Stomach (tissue), 4 donors: ENCODE data around the gene FLAD1.

Source experiments
- POLR2AphosphoS5 ChIP-seq, 3 donors: sonication (generic); formaldehyde crosslinking; IDR thresholded peaks; one replicate each; pipeline ENCODE4 v1.6.1; 2016; ENCODE audit warnings: antibody characterized with exemption in 3 of 3
- TF ChIP-seq, protein P1 (sequence below), 7 experiments: fragments of 450-650 bp in 4 of 7; fragments of 200-600 bp in 3 of 7; sonication (generic) in 3 of 7; IDR thresholded peaks; one replicate each; pipeline ENCODE4 v1.5.1; 2016 to 2019; ENCODE audit warnings: antibody characterized with exemption in 7 of 7, control low read depth in 2 of 7, mild to moderate bottlenecking in 1 of 7

DNA sequence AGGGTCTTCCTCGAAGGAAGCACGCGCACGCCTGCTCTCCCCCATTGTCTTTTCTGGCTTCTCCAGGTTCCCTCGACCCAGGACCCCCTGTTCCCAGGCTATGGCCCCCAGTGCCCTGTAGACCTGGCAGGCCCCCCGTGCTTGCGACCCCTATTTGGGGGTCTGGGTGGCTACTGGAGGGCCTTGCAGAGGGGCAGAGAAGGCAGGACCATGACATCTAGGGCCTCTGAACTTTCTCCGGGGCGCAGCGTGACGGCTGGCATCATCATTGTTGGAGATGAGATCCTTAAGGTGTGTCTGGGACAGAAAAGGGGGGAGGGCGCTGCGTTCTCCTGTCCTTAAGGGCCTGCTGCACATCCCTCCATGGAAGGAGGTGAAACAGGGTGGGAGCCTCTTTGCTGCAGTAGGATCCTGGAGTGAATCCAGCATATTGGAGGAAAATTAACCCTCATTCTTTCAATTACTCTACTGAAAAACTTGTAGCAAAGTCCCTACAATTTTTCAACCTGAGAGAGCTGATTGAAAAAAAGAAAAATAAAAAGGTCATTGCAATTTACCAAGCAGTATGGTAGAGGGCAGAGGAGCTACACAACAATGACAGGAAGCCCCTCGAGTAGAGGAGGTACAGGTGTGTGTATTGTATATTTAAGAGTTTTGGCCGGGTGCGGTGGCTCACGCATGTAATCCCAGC is 777 bp downstream of the FLAD1 start:
- TF ChIP-seq POLR2AphosphoS5 (IDR thresholded peaks at IDR 0.05) = no peak
- TF ChIP-seq, protein P1, sequence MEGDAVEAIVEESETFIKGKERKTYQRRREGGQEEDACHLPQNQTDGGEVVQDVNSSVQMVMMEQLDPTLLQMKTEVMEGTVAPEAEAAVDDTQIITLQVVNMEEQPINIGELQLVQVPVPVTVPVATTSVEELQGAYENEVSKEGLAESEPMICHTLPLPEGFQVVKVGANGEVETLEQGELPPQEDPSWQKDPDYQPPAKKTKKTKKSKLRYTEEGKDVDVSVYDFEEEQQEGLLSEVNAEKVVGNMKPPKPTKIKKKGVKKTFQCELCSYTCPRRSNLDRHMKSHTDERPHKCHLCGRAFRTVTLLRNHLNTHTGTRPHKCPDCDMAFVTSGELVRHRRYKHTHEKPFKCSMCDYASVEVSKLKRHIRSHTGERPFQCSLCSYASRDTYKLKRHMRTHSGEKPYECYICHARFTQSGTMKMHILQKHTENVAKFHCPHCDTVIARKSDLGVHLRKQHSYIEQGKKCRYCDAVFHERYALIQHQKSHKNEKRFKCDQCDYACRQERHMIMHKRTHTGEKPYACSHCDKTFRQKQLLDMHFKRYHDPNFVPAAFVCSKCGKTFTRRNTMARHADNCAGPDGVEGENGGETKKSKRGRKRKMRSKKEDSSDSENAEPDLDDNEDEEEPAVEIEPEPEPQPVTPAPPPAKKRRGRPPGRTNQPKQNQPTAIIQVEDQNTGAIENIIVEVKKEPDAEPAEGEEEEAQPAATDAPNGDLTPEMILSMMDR (IDR thresholded peaks at IDR 0.05) = no peak
